Suprapubic skin (tissue), 4 donors: ENCODE measurements around the gene SSBP1. TPM values are rescaled to one million over a fixed set of nuclear protein-coding genes. Genes with fewer than 3 reads are reported as not detected.

ENCODE experiments used
- DNase-seq, 2 donors: peaks; one replicate each; pipeline ENCODE4 v3.0.0-alpha.2; 2019; ENCODE audit warnings: low spot score in 2 of 2
- H3K27ac ChIP-seq: fragments of 200-600 bp; sonication (generic); one replicate; pipeline ENCODE4 v1.5.1; 2019
- H3K27me3 ChIP-seq: fragments of 200-600 bp; sonication (generic); one replicate; pipeline ENCODE4 v1.5.1; 2019
- H3K36me3 ChIP-seq: fragments of 200-600 bp; sonication (generic); one replicate; pipeline ENCODE4 v1.5.1; 2019
- H3K4me1 ChIP-seq: fragments of 200-600 bp; sonication (generic); one replicate; pipeline ENCODE4 v1.5.1; 2019
- H3K4me3 ChIP-seq: fragments of 200-600 bp; sonication (generic); one replicate; pipeline ENCODE4 v1.5.1; 2019; ENCODE audit warnings: mild to moderate bottlenecking
- H3K9me3 ChIP-seq: fragments of 200-600 bp; sonication (generic); one replicate; pipeline ENCODE4 v1.5.1; 2019
- EP300 ChIP-seq: sonication (generic); formaldehyde crosslinking; IDR thresholded peaks from one replicate; pipeline ENCODE4 v1.6.1; 2017; ENCODE audit warnings: antibody characterized with exemption
- POLR2A ChIP-seq, 2 donors: fragments of 450-650 bp; IDR thresholded peaks; one replicate each; pipeline ENCODE4 v1.6.1; 2017; ENCODE audit warnings: antibody characterized with exemption in 2 of 2, mild to moderate bottlenecking in 2 of 2, moderate library complexity in 2 of 2
- POLR2AphosphoS5 ChIP-seq, 3 donors: sonication (generic); formaldehyde crosslinking; IDR thresholded peaks; one replicate each; pipeline ENCODE4 v1.6.1; 2017; ENCODE audit warnings: antibody characterized with exemption in 3 of 3
- WGBS: methylation state at CpG from one replicate; pipeline ENCODE4 v1.1.5; 2018; 5-methylcytosine and 5-hydroxymethylcytosine counted together
- total RNA-seq, 4 donors: library from RNA; depleted of rRNA; stranded (reverse); fragments of >200 nt; gene quantifications; one replicate each; pipeline ENCODE4 v1.1.0, GENCODE V29; 2016
- TF ChIP-seq, protein P1 (sequence below), 2 donors: fragments of 200-600 bp in 1 of 2; fragments of 450-650 bp in 1 of 2; sonication (generic) in 1 of 2; IDR thresholded peaks; one replicate each; pipeline ENCODE4 v1.5.1; 2016 to 2019; ENCODE audit warnings: antibody characterized with exemption in 2 of 2, mild to moderate bottlenecking in 1 of 2, moderate library complexity in 1 of 2

Gene SSBP1
- total RNA-seq, 4 donors from 2014 or later: 71.8 to 105 (median 92.8) TPM

DNA sequence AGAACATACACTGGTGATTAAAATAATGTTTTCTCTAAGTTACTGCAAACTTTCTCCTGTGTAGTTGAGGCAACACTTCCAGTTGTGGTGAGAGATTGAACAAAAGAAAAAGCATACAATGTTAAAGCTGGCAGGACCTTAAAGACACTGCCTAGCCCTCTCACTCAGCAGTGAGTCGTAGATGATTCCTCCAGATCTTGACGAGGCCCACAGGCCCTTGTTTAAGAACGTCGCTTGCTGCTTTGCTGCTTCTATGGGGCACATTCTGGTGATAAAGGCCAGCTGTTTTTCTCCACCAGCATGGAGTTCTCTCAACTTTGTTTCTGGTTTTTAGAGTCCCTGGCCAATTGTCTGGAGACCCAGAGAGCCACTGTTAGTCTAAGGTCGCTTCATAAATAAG lies 33.4 kb upstream of the SSBP1 start:
- Histone ChIP-seq H3K4me3 (no peak overlapping the region), H3K4me1 (peaks cover 36% of the 10 kb centered on the region), H3K27me3 (no peaks in the 10 kb centered on the region), H3K36me3 (no peaks in the 10 kb centered on the region), H3K27ac (no peak overlapping the region), H3K9me3 (no peaks in the 10 kb centered on the region)
- WGBS: 88% methylated on average over 5 of the region's 5 CpGs
- TF ChIP-seq EP300 (no peak), POLR2A (IDR thresholded peaks at IDR 0.05) (no peak), POLR2AphosphoS5 (IDR thresholded peaks at IDR 0.05) (no peak)
- TF ChIP-seq, protein P1, sequence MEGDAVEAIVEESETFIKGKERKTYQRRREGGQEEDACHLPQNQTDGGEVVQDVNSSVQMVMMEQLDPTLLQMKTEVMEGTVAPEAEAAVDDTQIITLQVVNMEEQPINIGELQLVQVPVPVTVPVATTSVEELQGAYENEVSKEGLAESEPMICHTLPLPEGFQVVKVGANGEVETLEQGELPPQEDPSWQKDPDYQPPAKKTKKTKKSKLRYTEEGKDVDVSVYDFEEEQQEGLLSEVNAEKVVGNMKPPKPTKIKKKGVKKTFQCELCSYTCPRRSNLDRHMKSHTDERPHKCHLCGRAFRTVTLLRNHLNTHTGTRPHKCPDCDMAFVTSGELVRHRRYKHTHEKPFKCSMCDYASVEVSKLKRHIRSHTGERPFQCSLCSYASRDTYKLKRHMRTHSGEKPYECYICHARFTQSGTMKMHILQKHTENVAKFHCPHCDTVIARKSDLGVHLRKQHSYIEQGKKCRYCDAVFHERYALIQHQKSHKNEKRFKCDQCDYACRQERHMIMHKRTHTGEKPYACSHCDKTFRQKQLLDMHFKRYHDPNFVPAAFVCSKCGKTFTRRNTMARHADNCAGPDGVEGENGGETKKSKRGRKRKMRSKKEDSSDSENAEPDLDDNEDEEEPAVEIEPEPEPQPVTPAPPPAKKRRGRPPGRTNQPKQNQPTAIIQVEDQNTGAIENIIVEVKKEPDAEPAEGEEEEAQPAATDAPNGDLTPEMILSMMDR (IDR thresholded peaks at IDR 0.05): no peak
- DNase-seq: no peak

DNA sequence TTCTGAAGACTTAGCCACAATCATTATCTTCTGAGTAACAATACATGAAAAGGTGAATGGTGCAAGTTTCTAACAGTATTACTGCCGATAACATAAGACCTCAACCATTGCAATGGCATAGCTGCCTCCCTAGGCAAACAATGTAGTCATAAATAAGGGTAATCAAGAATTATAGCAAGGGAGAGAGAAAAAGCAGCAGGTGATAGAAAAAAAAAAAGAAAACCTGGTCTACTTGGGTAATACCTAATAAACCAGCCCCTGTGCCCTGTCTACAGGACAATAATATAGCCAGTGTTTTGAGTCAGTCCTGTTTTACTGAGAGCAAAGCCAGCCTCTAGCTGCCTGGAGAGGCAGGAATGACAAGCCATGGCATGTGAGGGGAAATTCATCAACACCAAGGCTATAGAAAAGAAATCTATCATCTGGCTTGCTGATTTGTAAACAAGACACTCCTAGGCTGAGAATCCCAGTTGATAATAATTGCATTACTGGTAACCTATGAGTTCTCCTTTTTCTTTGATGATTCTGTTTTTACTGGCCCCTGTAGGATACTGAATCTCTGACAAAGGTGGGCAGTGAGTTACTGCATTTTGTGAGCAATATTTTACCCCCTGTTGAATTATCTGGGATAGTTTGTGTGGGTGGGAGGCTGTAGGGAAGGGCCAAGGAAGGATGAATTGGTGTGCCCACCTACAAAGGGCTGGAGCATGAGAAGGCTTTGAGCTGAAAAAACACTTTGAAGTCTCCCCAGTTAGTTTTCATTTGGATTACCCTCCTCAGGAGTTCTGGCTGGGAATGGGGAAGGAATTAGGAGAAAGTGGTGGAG lies 31.7 kb upstream of the SSBP1 start:
- TF ChIP-seq EP300 (no peak), POLR2AphosphoS5 (IDR thresholded peaks at IDR 0.05) (no peak), POLR2A (IDR thresholded peaks at IDR 0.05) (no peak)
- TF ChIP-seq, protein P1 (IDR thresholded peaks at IDR 0.05): no peak
- no peak for DNase-seq
- Histone ChIP-seq H3K27me3 (no peaks in the 10 kb centered on the region), H3K4me3 (no peak overlapping the region), H3K9me3 (no peaks in the 10 kb centered on the region), H3K36me3 (no peaks in the 10 kb centered on the region), H3K4me1 (peaks cover 19% of the 10 kb centered on the region), H3K27ac (no peak overlapping the region)
- WGBS: 90% methylated on average over 1 of the region's 1 CpG

DNA sequence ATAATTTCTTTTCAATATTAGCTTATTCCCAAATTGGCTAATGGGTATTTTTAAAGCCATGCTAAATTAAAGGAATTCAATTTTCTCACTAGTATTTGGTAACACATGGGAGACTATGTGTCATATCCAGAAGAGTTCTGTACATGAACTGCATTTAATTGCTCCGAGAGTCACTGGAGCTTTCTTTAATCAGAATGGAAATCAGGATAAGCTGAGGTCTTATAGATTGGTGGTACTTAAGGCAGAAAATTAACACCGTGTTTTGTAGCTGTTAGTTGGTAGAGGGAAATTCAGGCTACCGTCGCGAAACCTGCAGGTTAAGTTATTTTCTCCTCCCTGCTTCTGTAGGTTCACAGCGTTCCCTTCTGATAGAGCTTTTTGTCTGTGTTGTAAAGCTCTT lies 29.8 kb upstream of the SSBP1 start, which contains the start of gene WEE2:
Gene WEE2 (plus strand): TSS at position 3 of the 400 bp plus-strand sequence. CDS start 406 bp downstream, outside the sequence.
- H3K27me3 ChIP-seq: no peaks in the 10 kb centered on the region
- peaks cover 11% of the 10 kb centered on the region for H3K4me1 ChIP-seq
- no peak within 1 kb of the TSS for H3K4me3 ChIP-seq
- DNase-seq: no peak
- 93% methylated on average over 6 of the region's 6 CpGs for WGBS
- TF ChIP-seq, protein P1 (IDR thresholded peaks at IDR 0.05): no peak
- no peak for TF ChIP-seq EP300
- no peak for TF ChIP-seq POLR2A (IDR thresholded peaks at IDR 0.05)
- no peak for TF ChIP-seq POLR2AphosphoS5 (IDR thresholded peaks at IDR 0.05)
- no peaks in the 10 kb centered on the region for H3K9me3 ChIP-seq
- H3K27ac ChIP-seq: no peak within 1 kb of the TSS
- no peaks in the 10 kb centered on the region for H3K36me3 ChIP-seq

DNA sequence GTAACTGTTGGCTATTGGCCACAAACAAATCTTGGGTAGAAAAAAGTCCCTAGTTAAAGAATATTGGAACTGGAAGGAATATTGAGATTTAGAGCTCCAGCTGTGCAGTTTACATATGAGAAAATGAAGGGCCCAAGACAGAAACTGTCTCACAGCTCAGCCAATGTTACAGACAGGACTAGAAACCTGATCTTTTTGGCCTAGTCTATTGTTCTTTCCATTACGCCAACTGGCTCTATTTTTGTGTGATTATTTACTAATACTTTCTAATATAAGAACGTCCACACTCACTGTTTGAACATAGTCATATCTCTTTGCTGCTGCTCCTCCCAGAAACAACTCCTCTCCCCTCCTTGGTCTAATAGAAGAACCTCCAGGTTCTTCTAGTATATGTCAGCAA lies 28.8 kb upstream of the SSBP1 start:
- TF ChIP-seq POLR2A (IDR thresholded peaks at IDR 0.05) (no peak), POLR2AphosphoS5 (IDR thresholded peaks at IDR 0.05) (no peak), EP300 (no peak)
- TF ChIP-seq, protein P1 (IDR thresholded peaks at IDR 0.05): no peak
- WGBS: 92% methylated on average over 2 of the region's 2 CpGs
- H3K4me3 ChIP-seq: no peak overlapping the region
- H3K36me3 ChIP-seq: no peaks in the 10 kb centered on the region
- H3K27ac ChIP-seq: no peak overlapping the region
- H3K9me3 ChIP-seq: no peaks in the 10 kb centered on the region
- H3K27me3 ChIP-seq: no peaks in the 10 kb centered on the region
- no peak for DNase-seq
- H3K4me1 ChIP-seq: peaks cover 11% of the 10 kb centered on the region

DNA sequence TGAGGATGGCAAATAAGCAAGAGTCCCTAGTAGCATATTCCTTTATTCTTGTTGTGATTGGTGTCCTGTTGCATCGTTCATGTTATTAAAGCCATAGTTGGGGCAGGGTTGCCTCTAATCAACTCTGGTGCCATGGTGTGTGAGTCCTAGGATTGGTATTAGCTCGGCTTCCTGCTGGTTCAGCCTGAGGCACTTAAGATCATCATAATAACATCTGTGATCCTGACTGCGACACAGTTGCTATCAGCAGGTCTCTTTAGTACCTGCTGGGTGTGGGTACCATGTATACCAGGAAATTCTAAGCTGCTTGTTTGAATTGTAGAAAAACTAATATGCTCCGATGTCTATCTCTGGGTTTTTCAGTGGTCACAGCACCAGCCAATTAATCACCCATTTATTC lies 28.4 kb upstream of the SSBP1 start:
- no peaks in the 10 kb centered on the region for H3K36me3 ChIP-seq
- no peak overlapping the region for H3K4me3 ChIP-seq
- WGBS: 86% methylated on average over 4 of the region's 4 CpGs
- no peak for TF ChIP-seq EP300
- no peak for TF ChIP-seq POLR2A (IDR thresholded peaks at IDR 0.05)
- H3K27ac ChIP-seq: no peak overlapping the region
- DNase-seq: no peak
- H3K9me3 ChIP-seq: no peaks in the 10 kb centered on the region
- H3K4me1 ChIP-seq: peaks cover 11% of the 10 kb centered on the region
- no peaks in the 10 kb centered on the region for H3K27me3 ChIP-seq
